Measurements from ENCODE around the gene MCOLN1.

- TF ChIP-seq CTCF (IDR thresholded peaks at IDR 0.05) (no peak), POLR2A (IDR thresholded peaks at IDR 0.05) (no peak)
Measured at GRCh38 chr19:7552781-7553180, 30.4 kb downstream of the MCOLN1 start.
